IMR-90 (cell line): ENCODE data around the gene ARMC9. TPM values are rescaled to one million over a fixed set of nuclear protein-coding genes. Genes with fewer than 3 reads are reported as not detected.

Source experiments
- ATAC-seq: fragments of 200-7000 bp; cut with Tn5 transposase; 2 replicates; pipeline ENCODE4 v1.9.1; 2020; ENCODE audit warnings: low read depth, mild to moderate bottlenecking, moderate library complexity
- BruUV-seq: library from RNA; stranded (reverse); fragments of 400-500 nt; replicated peaks from 2 replicates; lab custom pipeline; 2021; lab: Mats Ljungman, UMichigan
- CTCF ChIA-PET: fragments of 300-600 bp; formaldehyde crosslinking; extraction: SDS; loops from one replicate; lab custom pipeline; 2021; ENCODE audit warnings: antibody characterized with exemption; lab: Yijun Ruan, JAX
- POLR2A ChIA-PET: fragments of 300-600 bp; sonication (Branson Sonifier 250); formaldehyde crosslinking; loops from one replicate; lab custom pipeline; 2022; ENCODE audit warnings: antibody characterized with exemption; ENCODE audit not compliant: unreplicated experiment; lab: Charles Lee
- DNase-seq: peaks from one replicate; pipeline ENCODE4 v3.0.0; 2013
- H2AFZ ChIP-seq: replicated peaks from 2 replicates; pipeline ENCODE3; 2013; ENCODE audit warnings: low read length, mild to moderate bottlenecking; ENCODE audit not compliant: poor library complexity
- H2AK5ac ChIP-seq: 2 replicates; pipeline ENCODE4 v1.6.1; 2013; ENCODE audit warnings: low read depth, low read length, inconsistent platforms
- H2AK9ac ChIP-seq: replicated peaks from 2 replicates; pipeline ENCODE3; 2013; ENCODE audit warnings: mild to moderate bottlenecking, low read depth, low read length, moderate library complexity; ENCODE audit not compliant: poor library complexity
- H2BK120ac ChIP-seq: 2 replicates; pipeline ENCODE4 v1.6.1; 2013; ENCODE audit warnings: low read depth, low read length, inconsistent platforms
- H2BK15ac ChIP-seq: 3 replicates; pipeline ENCODE4 v1.6.1; 2013; ENCODE audit warnings: low read depth, low read length, inconsistent platforms
- H2BK20ac ChIP-seq: 2 replicates; pipeline ENCODE4 v1.6.1; 2013; ENCODE audit warnings: low read depth, mild to moderate bottlenecking, inconsistent platforms, low read length, moderate library complexity
- H2BK5ac ChIP-seq: 2 replicates; pipeline ENCODE4 v1.6.1; 2013; ENCODE audit warnings: mild to moderate bottlenecking, low read depth, low read length, inconsistent platforms; ENCODE audit not compliant: poor library complexity, severe bottlenecking
- H3K14ac ChIP-seq: replicated peaks from 2 replicates; pipeline ENCODE4 v1.6.1; 2013; ENCODE audit warnings: low read depth, low read length, inconsistent platforms
- H3K18ac ChIP-seq: 2 replicates; pipeline ENCODE4 v1.6.1; 2013; ENCODE audit warnings: low read depth, low read length, control low read depth
- H3K23ac ChIP-seq: 2 replicates; pipeline ENCODE4 v1.6.1; 2013; ENCODE audit warnings: low read depth, low read length, inconsistent platforms
- H3K27ac ChIP-seq: 2 replicates; pipeline ENCODE4 v1.5.1; 2013; ENCODE audit warnings: mild to moderate bottlenecking, control low read depth, low read length; ENCODE audit not compliant: insufficient read depth
- H3K27me3 ChIP-seq: 2 replicates; pipeline ENCODE4 v1.6.1; 2013; ENCODE audit warnings: low read length; ENCODE audit not compliant: control insufficient read depth, insufficient read depth
- H3K36me3 ChIP-seq: 2 replicates; pipeline ENCODE4 v1.6.1; 2013; ENCODE audit warnings: low read length, mixed read lengths; ENCODE audit not compliant: control insufficient read depth, insufficient read depth
- H3K4ac ChIP-seq: 2 replicates; pipeline ENCODE4 v1.6.1; 2013; ENCODE audit warnings: low read depth, low read length, inconsistent platforms
- H3K4me1 ChIP-seq: 2 replicates; pipeline ENCODE4 v1.6.1; 2013; ENCODE audit warnings: low read length, mixed read lengths; ENCODE audit not compliant: control insufficient read depth, insufficient read depth
- H3K4me2 ChIP-seq: 2 replicates; pipeline ENCODE4 v1.6.1; 2013; ENCODE audit warnings: low read depth, mild to moderate bottlenecking, control low read depth, low read length, moderate library complexity
- H3K4me3 ChIP-seq: 2 replicates; pipeline ENCODE4 v1.5.1; 2013; ENCODE audit warnings: low read depth, mild to moderate bottlenecking, control low read depth, low read length, moderate library complexity; ENCODE audit not compliant: insufficient read depth
- H3K56ac ChIP-seq: 2 replicates; pipeline ENCODE4 v1.6.1; 2013; ENCODE audit warnings: low read length, inconsistent platforms; ENCODE audit not compliant: insufficient read depth; ENCODE audit errors: extremely low read depth
- H3K79me1 ChIP-seq, 2 experiments: 2 replicates each; pipeline ENCODE4 v1.6.1; 2013; ENCODE audit warnings: low read length in 2 of 2, inconsistent platforms in 1 of 2, low read depth in 1 of 2
- H3K9ac ChIP-seq: 2 replicates; pipeline ENCODE4 v1.6.1; 2013; ENCODE audit warnings: low read depth, low read length, control low read depth
- H3K9me1 ChIP-seq: 2 replicates; pipeline ENCODE4 v1.6.1; 2013; ENCODE audit warnings: low read length, inconsistent platforms; ENCODE audit not compliant: insufficient read depth
- H3K9me3 ChIP-seq: 2 replicates; pipeline ENCODE4 v1.6.1; 2013; ENCODE audit warnings: low read length; ENCODE audit not compliant: control insufficient read depth, insufficient read depth
- H4K20me1 ChIP-seq: 2 replicates; pipeline ENCODE4 v1.6.1; 2013; ENCODE audit warnings: low read length, inconsistent platforms; ENCODE audit not compliant: insufficient read depth
- H4K5ac ChIP-seq: 2 replicates; pipeline ENCODE4 v1.6.1; 2013; ENCODE audit warnings: mild to moderate bottlenecking, low read depth, low read length, control low read depth
- H4K8ac ChIP-seq, 2 experiments: 2 replicates each; pipeline ENCODE4 v1.6.1; 2013; ENCODE audit warnings: low read depth in 2 of 2, low read length in 2 of 2, control low read depth in 1 of 2, inconsistent platforms in 1 of 2
- H4K91ac ChIP-seq: 2 replicates; pipeline ENCODE4 v1.6.1; 2013; ENCODE audit warnings: low read depth, low read length, inconsistent platforms; ENCODE audit not compliant: insufficient read depth
- CEBPB ChIP-seq: IDR thresholded peaks from 2 replicates; pipeline ENCODE4 v1.6.1; 2012; ENCODE audit warnings: low read depth, low read length, improper control_type of control experiment
- CHD1 ChIP-seq: IDR thresholded peaks from 2 replicates; pipeline ENCODE4 v1.6.1; 2012; ENCODE audit warnings: low read depth, low read length, improper control_type of control experiment
- FOS ChIP-seq: fragments of 150-350 bp; IDR thresholded peaks from 2 replicates; pipeline ENCODE4 v1.6.1; 2016; ENCODE audit warnings: low read depth, low read length
- MAFK ChIP-seq: IDR thresholded peaks from 2 replicates; pipeline ENCODE4 v1.6.1; 2012; ENCODE audit warnings: low read depth, low read length, improper control_type of control experiment
- MXI1 ChIP-seq: IDR thresholded peaks from 2 replicates; pipeline ENCODE4 v1.6.1; 2012; ENCODE audit warnings: low read depth, mild to moderate bottlenecking, low read length, moderate library complexity, borderline replicate concordance
- NFE2L2 ChIP-seq: fragments of 150-350 bp; IDR thresholded peaks from 2 replicates; pipeline ENCODE4 v1.6.1; 2016; ENCODE audit warnings: low read depth, mild to moderate bottlenecking, low read length
- RAD21 ChIP-seq: IDR thresholded peaks from 2 replicates; pipeline ENCODE4 v1.6.1; 2012; ENCODE audit warnings: low read length, improper control_type of control experiment
- WGBS, 2 experiments: methylation state at CpG; one replicate each; pipeline versions ENCODE4 v1.1.5 to v1.1.7; 2013; ENCODE audit warnings: missing lambda C conversion rate in 2 of 2; ENCODE audit not compliant: insufficient read length in 1 of 2; ENCODE audit errors: extremely low coverage in 2 of 2; 5-methylcytosine and 5-hydroxymethylcytosine counted together
- dilution Hi-C: fragments of 300-500 bp; cut with HindIII; formaldehyde crosslinking; loops from one replicate; pipeline ENCODE4 v1.14.3; 2018; ENCODE audit warnings: low sequenced_read_pairs; ENCODE audit not compliant: unreplicated experiment
- in situ Hi-C: fragments of 300-500 bp; cut with MboI; formaldehyde crosslinking; loops from 3 replicates; pipeline ENCODE4 v1.14.3; 2019; ENCODE audit warnings: low sequenced_read_pairs, inconsistent platforms, mixed read lengths
- intact Hi-C: fragments of 100-400 bp; cut with micrococcal nuclease; formaldehyde crosslinking; loops from 2 replicates; pipeline ENCODE4 v1.10.0; 2022
- polyA plus RNA-seq, 3 experiments: library from polyadenylated mRNA; depleted of rRNA; stranded (reverse); fragments of >200 nt; gene quantifications; 2 replicates each; pipeline ENCODE4 v1.2.3, GENCODE V29; 2012; ENCODE audit warnings: low replicate concordance in 1 of 3
- total RNA-seq: library from RNA; depleted of rRNA; stranded (reverse); fragments of >200 nt; gene quantifications from 2 replicates; pipeline ENCODE4 v1.2.3, GENCODE V29; 2012
- TF ChIP-seq, protein P1 (sequence below): fragments of 150-350 bp; IDR thresholded peaks from 2 replicates; pipeline ENCODE4 v1.6.1; 2017; ENCODE audit warnings: mild to moderate bottlenecking, antibody characterized with exemption, low read length, low read depth

ARMC9 gene
- total and polyA plus RNA-seq, 2 of the 4 experiments (the other 2 are of a cell fraction): 36.0 to 46.6 TPM

GRCh38 chr2:231239751-231240150, 41.3 kb downstream of the ARMC9 start:
- peaks cover 7% of the 10 kb centered on the region; the same call in 1 of the 2 replicates for H3K9me1 ChIP-seq
- H3K14ac ChIP-seq: no peak overlapping the region
- H3K4me1 ChIP-seq: no peaks in the 10 kb centered on the region
- ATAC-seq (no peak), DNase-seq (no peak)
- no peak overlapping the region for H2BK5ac ChIP-seq
- H3K23ac ChIP-seq: no peak overlapping the region
- H2BK15ac ChIP-seq: no peak overlapping the region
- no peak overlapping the region for H3K18ac ChIP-seq
- H3K27ac ChIP-seq: no peak overlapping the region
- no peak overlapping the region for H2BK120ac ChIP-seq
- no peak for TF ChIP-seq CHD1
- TF ChIP-seq FOS: no peak
- TF ChIP-seq MAFK: no peak
- no peak for TF ChIP-seq MXI1
- TF ChIP-seq NFE2L2: no peak
- TF ChIP-seq CEBPB: no peak
- TF ChIP-seq, protein P1, sequence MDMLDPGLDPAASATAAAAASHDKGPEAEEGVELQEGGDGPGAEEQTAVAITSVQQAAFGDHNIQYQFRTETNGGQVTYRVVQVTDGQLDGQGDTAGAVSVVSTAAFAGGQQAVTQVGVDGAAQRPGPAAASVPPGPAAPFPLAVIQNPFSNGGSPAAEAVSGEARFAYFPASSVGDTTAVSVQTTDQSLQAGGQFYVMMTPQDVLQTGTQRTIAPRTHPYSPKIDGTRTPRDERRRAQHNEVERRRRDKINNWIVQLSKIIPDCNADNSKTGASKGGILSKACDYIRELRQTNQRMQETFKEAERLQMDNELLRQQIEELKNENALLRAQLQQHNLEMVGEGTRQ: no peak
- TF ChIP-seq RAD21: no peak
- BruUV-seq: no TSS peak
- no peak overlapping the region for H4K91ac ChIP-seq
- 92% methylated on average over 4 of the region's 10 CpGs; no CpG with 5 or more reads in 1 of the 2 experiments for WGBS, 2 experiments
- ChIA-PET CTCF (interaction anchor here (0.9 kb wide), 1 partner anchor 135 kb away, joined by 3 read pairs; no protein-coding TSS in a partner anchor), POLR2A (no interaction called here)
- H3K56ac ChIP-seq: no peak overlapping the region
- no peak overlapping the region for H2BK20ac ChIP-seq
- H3K4me3 ChIP-seq: no peak overlapping the region
- H2AFZ ChIP-seq: no peak overlapping the region
- H3K4ac ChIP-seq: no peak overlapping the region
- in situ Hi-C loops: no loop called here
- peaks cover 44% of the 10 kb centered on the region for H3K36me3 ChIP-seq
- dilution Hi-C loops: no loop called here
- H4K8ac ChIP-seq: no peak overlapping the region
- H3K79me1 ChIP-seq: peaks cover 0 to 6% of the 10 kb centered on the region in 2 experiments; a peak in 2 of 4 replicates
- H4K20me1 ChIP-seq: no peaks in the 10 kb centered on the region; the same call in 1 of the 2 replicates
- H3K27me3 ChIP-seq: no peaks in the 10 kb centered on the region
- H3K4me2 ChIP-seq: no peak overlapping the region
- no peak overlapping the region for H4K5ac ChIP-seq
- no peak overlapping the region for H3K9ac ChIP-seq
- no peak overlapping the region for H2AK9ac ChIP-seq
- H2AK5ac ChIP-seq: no peak overlapping the region
- no peaks in the 10 kb centered on the region for H3K9me3 ChIP-seq
- intact Hi-C loops: no loop called here
